Measurements from ENCODE around the gene S100A1.

S100A1 gene

DNA sequence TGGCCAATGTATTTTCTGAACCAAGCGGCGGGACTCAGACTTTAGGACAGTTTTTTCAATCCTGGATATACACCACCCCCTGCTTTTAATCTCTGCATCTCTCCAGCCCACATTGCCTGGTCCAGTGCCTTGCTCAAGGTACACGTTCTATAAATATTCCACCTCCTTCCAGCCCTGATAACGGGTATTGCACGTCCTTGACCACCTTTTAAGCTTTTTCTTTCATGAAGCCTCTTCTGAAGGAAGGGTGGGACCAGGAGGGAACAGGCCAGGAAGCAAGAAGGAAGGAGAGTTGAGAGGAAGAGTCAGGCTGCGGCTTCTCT is 18.7 kb upstream of the S100A1 start:
- no peak overlapping the region for H4K12ac ChIP-seq (ENCODE audit: low read depth, low read length)
- H3K4me1 ChIP-seq (ENCODE audit: control insufficient read depth in 1 of 2, insufficient read depth in 2 of 2, low read length in 2 of 2) = peaks cover 49 to 53% of the 10 kb centered on the region in 2 experiments
- peak in 1 of 2 donors; percentile 71 for DNase-seq
- peak overlapping the region; percentile 8 for H2AK5ac ChIP-seq (ENCODE audit: low read length)
- H3K4me3 ChIP-seq (ENCODE audit: low read depth, low read length) = no peak overlapping the region
- WGBS (ENCODE audit: extremely low coverage, insufficient coverage, insufficient read length) = no CpG with 5 or more reads among the region's 6 CpGs
- H3K4ac ChIP-seq (ENCODE audit: low read depth, low read length) = peak overlapping the region; percentile 8
- H3K79me2 ChIP-seq (ENCODE audit: control insufficient read depth, insufficient read depth, low read length, poor library complexity) = peaks cover 3% of the 10 kb centered on the region
- H3K9ac ChIP-seq (ENCODE audit: low read length) = no peak overlapping the region
- peak overlapping the region; percentile 5 for H3K14ac ChIP-seq (ENCODE audit: low read length)
- H3K36me3 ChIP-seq (ENCODE audit: control insufficient read depth in 1 of 2, insufficient read depth in 2 of 2, low read length in 2 of 2) = no peaks in the 10 kb centered on the region
- no peaks in the 10 kb centered on the region for H3K9me3 ChIP-seq (ENCODE audit: insufficient read depth, low read depth, low read length)
- H3K23ac ChIP-seq (ENCODE audit: low read length) = no peak overlapping the region
- H3K27ac ChIP-seq (ENCODE audit: low read depth, low read length) = peak overlapping the region; percentile 65
- no peaks in the 10 kb centered on the region for H3K27me3 ChIP-seq (ENCODE audit: insufficient read depth, low read length)
- peaks cover 34% of the 10 kb centered on the region for H3K79me1 ChIP-seq (ENCODE audit: low read length)
- H4K91ac ChIP-seq (ENCODE audit: low read depth, low read length) = peak overlapping the region; percentile 17
- peak overlapping the region; percentile 5 for H2BK120ac ChIP-seq (ENCODE audit: insufficient read depth, low read length, poor library complexity)
- peak overlapping the region; percentile 49 for H3K4me2 ChIP-seq (ENCODE audit: low read length)
- peak overlapping the region; percentile 34 for H2BK12ac ChIP-seq (ENCODE audit: low read length)
- H3K18ac ChIP-seq (ENCODE audit: low read length) = peak overlapping the region; percentile 5
- no peak overlapping the region for H2AFZ ChIP-seq (ENCODE audit: insufficient read depth, low read length, poor library complexity)
- no peak overlapping the region for H4K8ac ChIP-seq (ENCODE audit: low read depth, low read length)
- peak overlapping the region; percentile 15 for H2BK5ac ChIP-seq (ENCODE audit: low read depth, low read length, poor library complexity)

DNA sequence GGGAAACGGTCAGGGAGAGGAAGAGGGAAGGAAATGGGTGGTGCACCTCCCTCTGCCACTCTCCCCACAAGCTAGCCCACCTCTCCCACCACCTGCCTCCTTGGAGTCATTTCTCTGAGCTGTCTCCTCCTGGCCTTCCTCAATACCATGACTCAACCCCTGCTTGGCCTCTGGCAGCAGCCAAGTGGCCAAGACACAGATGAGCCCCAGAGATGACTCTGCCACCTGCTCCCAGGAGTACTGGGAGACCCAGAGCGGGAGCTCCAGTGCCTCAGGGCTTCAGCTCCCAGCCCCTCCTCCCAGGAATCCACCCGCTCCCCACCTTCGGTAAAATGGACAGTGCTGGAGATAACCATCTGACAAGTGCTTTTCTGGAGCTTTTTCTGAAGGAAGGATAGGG is 17.9 kb upstream of the S100A1 start:
- peak overlapping the region; percentile 65 for H3K27ac ChIP-seq (ENCODE audit: low read depth, low read length)
- H2AFZ ChIP-seq (ENCODE audit: insufficient read depth, low read length, poor library complexity) = no peak overlapping the region
- H3K4ac ChIP-seq (ENCODE audit: low read depth, low read length) = no peak overlapping the region
- no peak overlapping the region for H3K4me3 ChIP-seq (ENCODE audit: low read depth, low read length)
- DNase-seq = peak; percentile 46 to 48
- H2BK12ac ChIP-seq (ENCODE audit: low read length) = peak overlapping the region; percentile 67
- no peaks in the 10 kb centered on the region for H3K36me3 ChIP-seq (ENCODE audit: control insufficient read depth in 1 of 2, insufficient read depth in 2 of 2, low read length in 2 of 2)
- H3K79me2 ChIP-seq (ENCODE audit: control insufficient read depth, insufficient read depth, low read length, poor library complexity) = peaks cover 3% of the 10 kb centered on the region
- H4K8ac ChIP-seq (ENCODE audit: low read depth, low read length) = no peak overlapping the region
- no CpG with 5 or more reads among the region's 4 CpGs for WGBS (ENCODE audit: extremely low coverage, insufficient coverage, insufficient read length)
- no peak overlapping the region for H4K12ac ChIP-seq (ENCODE audit: low read depth, low read length)
- no peak overlapping the region for H3K9ac ChIP-seq (ENCODE audit: low read length)
- H3K18ac ChIP-seq (ENCODE audit: low read length) = no peak overlapping the region
- peaks cover 49 to 53% of the 10 kb centered on the region in 2 experiments for H3K4me1 ChIP-seq (ENCODE audit: control insufficient read depth in 1 of 2, insufficient read depth in 2 of 2, low read length in 2 of 2)
- H2BK5ac ChIP-seq (ENCODE audit: low read depth, low read length, poor library complexity) = peak overlapping the region; percentile 38
- H3K14ac ChIP-seq (ENCODE audit: low read length) = no peak overlapping the region
- no peak overlapping the region for H2BK120ac ChIP-seq (ENCODE audit: insufficient read depth, low read length, poor library complexity)
- no peak overlapping the region for H3K23ac ChIP-seq (ENCODE audit: low read length)
- no peak overlapping the region for H3K4me2 ChIP-seq (ENCODE audit: low read length)
- H3K79me1 ChIP-seq (ENCODE audit: low read length) = peaks cover 34% of the 10 kb centered on the region
- H4K91ac ChIP-seq (ENCODE audit: low read depth, low read length) = peak overlapping the region; percentile 17
- H3K9me3 ChIP-seq (ENCODE audit: insufficient read depth, low read depth, low read length) = no peaks in the 10 kb centered on the region
- H2AK5ac ChIP-seq (ENCODE audit: low read length) = no peak overlapping the region
- H3K27me3 ChIP-seq (ENCODE audit: insufficient read depth, low read length) = no peaks in the 10 kb centered on the region

- Histone ChIP-seq H4K12ac (ENCODE audit: low read depth, low read length) (no peak overlapping the region), H3K23ac (ENCODE audit: low read length) (no peak overlapping the region), H3K27me3 (ENCODE audit: insufficient read depth, low read length) (no peaks in the 10 kb centered on the region), H2BK120ac (ENCODE audit: insufficient read depth, low read length, poor library complexity) (peak overlapping the region; percentile 26), H2AFZ (ENCODE audit: insufficient read depth, low read length, poor library complexity) (no peak overlapping the region), H2AK5ac (ENCODE audit: low read length) (no peak overlapping the region), H4K91ac (ENCODE audit: low read depth, low read length) (peak overlapping the region; percentile 27), H3K4me2 (ENCODE audit: low read length) (no peak overlapping the region), H3K79me1 (ENCODE audit: low read length) (peaks cover 34% of the 10 kb centered on the region), H3K9me3 (ENCODE audit: insufficient read depth, low read depth, low read length) (no peaks in the 10 kb centered on the region), H3K4ac (ENCODE audit: low read depth, low read length) (no peak overlapping the region), H3K36me3 (ENCODE audit: control insufficient read depth in 1 of 2, insufficient read depth in 2 of 2, low read length in 2 of 2) (no peaks in the 10 kb centered on the region), H3K27ac (ENCODE audit: low read depth, low read length) (no peak overlapping the region), H3K4me1 (ENCODE audit: control insufficient read depth in 1 of 2, insufficient read depth in 2 of 2, low read length in 2 of 2) (peaks cover 50 to 53% of the 10 kb centered on the region in 2 experiments), H3K9ac (ENCODE audit: low read length) (no peak overlapping the region), H2BK12ac (ENCODE audit: low read length) (peak overlapping the region; percentile 52), H4K8ac (ENCODE audit: low read depth, low read length) (no peak overlapping the region), H3K14ac (ENCODE audit: low read length) (no peak overlapping the region), H2BK5ac (ENCODE audit: low read depth, low read length, poor library complexity) (no peak overlapping the region), H3K18ac (ENCODE audit: low read length) (peak overlapping the region; percentile 12), H3K79me2 (ENCODE audit: control insufficient read depth, insufficient read depth, low read length, poor library complexity) (peaks cover 3% of the 10 kb centered on the region), H3K4me3 (ENCODE audit: low read depth, low read length) (no peak overlapping the region)
- no CpG with 5 or more reads among the region's 7 CpGs for WGBS (ENCODE audit: extremely low coverage, insufficient coverage, insufficient read length)
- DNase-seq = no peak
Observed at GRCh38 chr1:153610811-153611301, 17.4 kb upstream of the S100A1 start.

DNA sequence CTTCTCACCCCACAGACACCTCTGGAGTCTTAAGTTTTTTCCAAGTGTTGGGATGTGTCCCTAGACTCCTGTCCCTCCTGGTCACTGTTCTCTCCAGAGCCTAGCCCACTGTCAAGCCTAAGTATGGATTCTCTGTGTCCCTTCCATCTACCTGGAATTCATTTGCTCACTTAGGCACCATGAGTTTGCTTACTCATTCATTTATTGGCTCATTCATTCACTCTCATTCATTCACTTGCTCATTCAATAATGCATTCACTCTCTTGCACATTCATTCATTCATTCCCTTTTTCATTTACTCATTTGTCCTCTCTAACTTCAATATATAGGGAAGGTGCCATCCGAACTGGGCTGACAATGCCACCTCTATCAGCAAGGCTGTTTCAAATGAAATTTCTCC is 16.9 kb upstream of the S100A1 start:
- no CpG with 5 or more reads among the region's 1 CpG for WGBS (ENCODE audit: extremely low coverage, insufficient coverage, insufficient read length)
- Histone ChIP-seq H2BK120ac (ENCODE audit: insufficient read depth, low read length, poor library complexity) (no peak overlapping the region), H3K23ac (ENCODE audit: low read length) (no peak overlapping the region), H2BK12ac (ENCODE audit: low read length) (no peak overlapping the region), H3K36me3 (ENCODE audit: control insufficient read depth in 1 of 2, insufficient read depth in 2 of 2, low read length in 2 of 2) (no peaks in the 10 kb centered on the region), H2AFZ (ENCODE audit: insufficient read depth, low read length, poor library complexity) (no peak overlapping the region), H3K27ac (ENCODE audit: low read depth, low read length) (no peak overlapping the region), H3K9me3 (ENCODE audit: insufficient read depth, low read depth, low read length) (no peaks in the 10 kb centered on the region), H3K79me1 (ENCODE audit: low read length) (peaks cover 36% of the 10 kb centered on the region), H3K14ac (ENCODE audit: low read length) (no peak overlapping the region), H4K8ac (ENCODE audit: low read depth, low read length) (no peak overlapping the region), H2AK5ac (ENCODE audit: low read length) (no peak overlapping the region), H3K4me2 (ENCODE audit: low read length) (no peak overlapping the region), H3K9ac (ENCODE audit: low read length) (no peak overlapping the region), H3K79me2 (ENCODE audit: control insufficient read depth, insufficient read depth, low read length, poor library complexity) (peaks cover 3% of the 10 kb centered on the region), H3K27me3 (ENCODE audit: insufficient read depth, low read length) (no peaks in the 10 kb centered on the region), H3K4me1 (ENCODE audit: control insufficient read depth in 1 of 2, insufficient read depth in 2 of 2, low read length in 2 of 2) (peaks cover 55 to 58% of the 10 kb centered on the region in 2 experiments), H3K4ac (ENCODE audit: low read depth, low read length) (no peak overlapping the region), H3K18ac (ENCODE audit: low read length) (no peak overlapping the region), H2BK5ac (ENCODE audit: low read depth, low read length, poor library complexity) (no peak overlapping the region), H3K4me3 (ENCODE audit: low read depth, low read length) (no peak overlapping the region), H4K12ac (ENCODE audit: low read depth, low read length) (no peak overlapping the region), H4K91ac (ENCODE audit: low read depth, low read length) (peak overlapping the region; percentile 67)
- DNase-seq = no peak

Data from trophoblast cell (in vitro differentiated cells and primary cell).